Measurements from ENCODE around the gene IFNA14.

Gene IFNA14

GRCh38 chr9:21267485-21268346 is 27.9 kb upstream of the IFNA14 start:
- no peak for TF ChIP-seq EZH2 (optimal IDR thresholded peaks at IDR 0.05; ENCODE audit: low read depth, low read length)
- no peak for TF ChIP-seq CTCF (IDR thresholded peaks at IDR 0.05; ENCODE audit: low read length)
- TF ChIP-seq EZH2phosphoT487 (IDR thresholded peaks at IDR 0.05; ENCODE audit: low read length): no peak
- Histone ChIP-seq H3K27me3 (replicated peaks; ENCODE audit: insufficient read depth, low read length) (no peaks in the 10 kb centered on the region), H3F3A (ENCODE audit: insufficient read depth, low read length) (no peaks in the 10 kb centered on the region), H3K79me2 (ENCODE audit: low read length) (no peaks in the 10 kb centered on the region), H3K9me3 (replicated peaks; ENCODE audit: insufficient read depth, low read length) (no peaks in the 10 kb centered on the region), H3K4me3 (ENCODE audit: low read length) (no peak overlapping the region), H2AFZ (ENCODE audit: low read length) (no peak overlapping the region), H3K4me1 (ENCODE audit: low read length) (no peaks in the 10 kb centered on the region), H4K20me1 (ENCODE audit: insufficient read depth, low read length) (no peaks in the 10 kb centered on the region), H3K36me3 (replicated peaks; ENCODE audit: insufficient read depth, low read length) (no peaks in the 10 kb centered on the region), H3K9me2 (replicated peaks; ENCODE audit: insufficient read depth, low read length) (no peaks in the 10 kb centered on the region), H3K9ac (ENCODE audit: low read length) (no peak overlapping the region), H3K27ac (ENCODE audit: low read length) (no peak overlapping the region), H3K4me2 (ENCODE audit: low read depth, low read length) (no peak overlapping the region)
- DNase-seq: no peak

- DNase-seq: no peak
Observed at GRCh38 chr9:21266733-21267484, 27.1 kb upstream of the IFNA14 start.

More at GRCh38 chr9:21266733-21267484, 27.1 kb upstream of the IFNA14 start:
- Histone ChIP-seq H3K79me2 (ENCODE audit: low read length) (no peaks in the 10 kb centered on the region), H3F3A (ENCODE audit: insufficient read depth, low read length) (no peaks in the 10 kb centered on the region), H3K9me3 (replicated peaks; ENCODE audit: insufficient read depth, low read length) (no peaks in the 10 kb centered on the region), H3K4me2 (ENCODE audit: low read depth, low read length) (no peak overlapping the region), H3K27ac (ENCODE audit: low read length) (no peak overlapping the region), H2AFZ (ENCODE audit: low read length) (no peak overlapping the region), H3K4me1 (ENCODE audit: low read length) (no peaks in the 10 kb centered on the region), H3K36me3 (replicated peaks; ENCODE audit: insufficient read depth, low read length) (no peaks in the 10 kb centered on the region), H3K4me3 (ENCODE audit: low read length) (no peak overlapping the region), H3K9me2 (replicated peaks; ENCODE audit: insufficient read depth, low read length) (no peaks in the 10 kb centered on the region), H3K9ac (ENCODE audit: low read length) (no peak overlapping the region), H3K27me3 (replicated peaks; ENCODE audit: insufficient read depth, low read length) (no peaks in the 10 kb centered on the region), H4K20me1 (ENCODE audit: insufficient read depth, low read length) (no peaks in the 10 kb centered on the region)
- no peak for TF ChIP-seq EZH2 (optimal IDR thresholded peaks at IDR 0.05; ENCODE audit: low read depth, low read length)
- no peak for TF ChIP-seq EZH2phosphoT487 (IDR thresholded peaks at IDR 0.05; ENCODE audit: low read length)
- no peak for TF ChIP-seq CTCF (IDR thresholded peaks at IDR 0.05; ENCODE audit: low read length)
